Calu3 (cell line): ENCODE measurements around the gene SH3PXD2B. TPM values are rescaled to one million over a fixed set of nuclear protein-coding genes. Genes with fewer than 3 reads are reported as not detected.

Experiments used
- BruUV-seq: library from RNA; stranded (reverse); fragments of 400-500 nt; replicated peaks from 2 replicates; lab custom pipeline; 2021; lab: Mats Ljungman, UMichigan
- CTCF ChIA-PET: fragments of 300-600 bp; sonication (Branson Sonifier 250); formaldehyde crosslinking; loops from one replicate; lab custom pipeline; 2022; ENCODE audit warnings: antibody characterized with exemption; lab: Charles Lee
- DNase-seq: peaks from one replicate; pipeline ENCODE4 v3.0.0; 2022
- H3K27ac Mint-ChIP-seq: one replicate; pipeline ENCODE4 v1.8.0; 2022; ENCODE audit warnings: mixed read lengths; ENCODE audit not compliant: unreplicated experiment
- H3K27me3 Mint-ChIP-seq: one replicate; pipeline ENCODE4 v1.8.0; 2022; ENCODE audit warnings: mixed read lengths; ENCODE audit not compliant: unreplicated experiment
- H3K36me3 Mint-ChIP-seq: one replicate; pipeline ENCODE4 v1.8.0; 2022; ENCODE audit warnings: mild to moderate bottlenecking, moderate library complexity, mixed read lengths; ENCODE audit not compliant: insufficient read depth, unreplicated experiment
- H3K4me1 Mint-ChIP-seq: one replicate; pipeline ENCODE4 v1.8.0; 2022; ENCODE audit warnings: mild to moderate bottlenecking, low read depth, mixed read lengths; ENCODE audit not compliant: unreplicated experiment
- H3K4me3 Mint-ChIP-seq: one replicate; pipeline ENCODE4 v1.8.0; 2022; ENCODE audit warnings: mild to moderate bottlenecking, low read depth, moderate library complexity, mixed read lengths; ENCODE audit not compliant: unreplicated experiment
- H3K9me3 Mint-ChIP-seq: one replicate; pipeline ENCODE4 v1.8.0; 2022; ENCODE audit warnings: low read depth, mixed read lengths; ENCODE audit not compliant: unreplicated experiment
- CTCF ChIP-seq: fragments of 200-600 bp; IDR thresholded peaks from one replicate; pipeline ENCODE4 v1.8.0; 2022; ENCODE audit warnings: antibody characterized with exemption; ENCODE audit not compliant: unreplicated experiment
- intact Hi-C: fragments of 100-400 bp; cut with micrococcal nuclease; formaldehyde crosslinking; loops from one replicate; pipeline ENCODE4 v1.10.0; 2022; ENCODE audit not compliant: unreplicated experiment
- total RNA-seq: library from RNA; stranded (reverse); gene quantifications from 2 replicates; pipeline ENCODE4 v1.2.3, GENCODE V29; 2022

SH3PXD2B gene
- total RNA-seq, 1 experiment from 2014 or later, result 25.6 TPM

- CTCF ChIA-PET, result no interaction called here
- no TSS peak for BruUV-seq
- no peak for TF ChIP-seq CTCF
- no peaks in the 10 kb centered on the region for H3K9me3 Mint-ChIP-seq
- no peaks in the 10 kb centered on the region for H3K4me1 Mint-ChIP-seq
- DNase-seq, result no peak
- peaks cover 82% of the 10 kb centered on the region for H3K27me3 Mint-ChIP-seq
- intact Hi-C loops, result no loop called here
- H3K27ac Mint-ChIP-seq, result no peak overlapping the region
- H3K4me3 Mint-ChIP-seq, result no peak overlapping the region
- no peaks in the 10 kb centered on the region for H3K36me3 Mint-ChIP-seq
Measured at GRCh38 chr5:172492097-172492840, 37.9 kb upstream of the SH3PXD2B start.

GRCh38 chr5:172491481-172491880, 37.2 kb upstream of the SH3PXD2B start:
- TF ChIP-seq CTCF, result no peak
- no peak overlapping the region for H3K27ac Mint-ChIP-seq
- DNase-seq, result no peak
- CTCF ChIA-PET, result no interaction called here
- H3K9me3 Mint-ChIP-seq, result no peaks in the 10 kb centered on the region
- H3K4me1 Mint-ChIP-seq, result no peaks in the 10 kb centered on the region
- no TSS peak for BruUV-seq
- H3K27me3 Mint-ChIP-seq, result peaks cover 82% of the 10 kb centered on the region
- intact Hi-C loops, result no loop called here
- H3K4me3 Mint-ChIP-seq, result no peak overlapping the region
- peaks cover 3% of the 10 kb centered on the region for H3K36me3 Mint-ChIP-seq

- DNase-seq, result no peak
- intact Hi-C loops, result no loop called here
- CTCF ChIA-PET, result no interaction called here
- no TSS peak for BruUV-seq
- TF ChIP-seq CTCF, result no peak
- Mint-ChIP-seq H3K4me1 (no peaks in the 10 kb centered on the region), H3K4me3 (no peak overlapping the region), H3K27me3 (peaks cover 81% of the 10 kb centered on the region), H3K36me3 (peaks cover 5% of the 10 kb centered on the region), H3K27ac (no peak overlapping the region), H3K9me3 (no peaks in the 10 kb centered on the region)
Measured at GRCh38 chr5:172490514-172491461, 36.5 kb upstream of the SH3PXD2B start.

GRCh38 chr5:172488221-172488620, 33.9 kb upstream of the SH3PXD2B start:
- CTCF ChIA-PET, result interaction anchor here (0.5 kb wide), 1 partner anchor 228 kb away, joined by 3 read pairs; no protein-coding TSS in a partner anchor

More at GRCh38 chr5:172488221-172488620, 33.9 kb upstream of the SH3PXD2B start:
- intact Hi-C loops, result no loop called here
- peaks cover 5% of the 10 kb centered on the region for H3K36me3 Mint-ChIP-seq
- BruUV-seq, result no TSS peak
- no peak overlapping the region for H3K27ac Mint-ChIP-seq
- TF ChIP-seq CTCF, result no peak
- no peaks in the 10 kb centered on the region for H3K4me1 Mint-ChIP-seq
- H3K4me3 Mint-ChIP-seq, result no peak overlapping the region
- DNase-seq, result no peak
- no peaks in the 10 kb centered on the region for H3K9me3 Mint-ChIP-seq
- peaks cover 55% of the 10 kb centered on the region for H3K27me3 Mint-ChIP-seq
